HG03066 (cell line): ENCODE measurements around the gene MUS81.
"Not testable (repeated sequence)": the region's sequence is repeated elsewhere in the genome, so short reads cannot be mapped to it uniquely, and the experiment has no call there.

Experiments
- ATAC-seq: cut with Tn5 transposase; IDR thresholded peaks from one replicate; pipeline ENCODE4 v1.9.1; 2021; ENCODE audit warnings: low read depth; ENCODE audit not compliant: unreplicated experiment

Gene MUS81

DNA sequence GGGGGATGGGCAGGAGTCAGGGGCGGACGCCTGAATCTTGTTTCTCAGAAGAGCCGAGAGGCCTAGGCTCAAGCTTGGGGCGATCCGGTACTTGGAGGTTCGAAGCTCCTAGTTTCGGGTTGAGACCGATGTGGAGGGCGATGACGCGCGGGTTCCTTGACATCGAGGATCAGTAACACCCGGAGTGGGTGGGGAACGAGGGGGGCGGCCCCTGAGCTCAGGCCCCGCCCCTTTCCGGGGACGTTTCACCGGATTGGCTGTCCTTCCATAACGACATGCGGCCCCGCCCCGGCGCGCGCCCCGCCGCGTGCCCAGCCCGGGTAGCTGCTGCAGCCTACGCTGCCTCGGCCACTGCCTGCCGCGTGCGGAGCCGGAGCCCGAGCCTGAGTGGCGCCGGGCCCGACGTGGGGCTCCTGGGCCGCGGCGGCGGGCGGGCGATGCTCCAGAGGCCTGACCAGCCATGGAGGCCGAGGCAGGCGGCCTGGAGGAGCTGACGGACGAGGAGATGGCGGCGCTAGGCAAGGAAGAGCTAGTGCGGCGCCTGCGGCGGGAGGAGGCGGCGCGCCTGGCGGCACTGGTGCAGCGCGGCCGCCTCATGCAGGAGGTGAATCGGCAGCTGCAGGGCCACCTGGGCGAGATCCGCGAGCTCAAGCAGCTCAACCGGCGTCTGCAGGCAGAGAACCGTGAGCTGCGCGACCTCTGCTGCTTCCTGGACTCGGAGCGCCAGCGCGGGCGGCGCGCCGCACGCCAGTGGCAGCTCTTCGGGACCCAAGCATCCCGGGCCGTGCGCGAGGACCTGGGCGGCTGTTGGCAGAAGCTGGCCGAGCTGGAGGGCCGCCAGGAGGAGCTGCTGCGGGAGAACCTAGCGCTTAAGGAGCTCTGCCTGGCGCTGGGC is 30.3 kb downstream of the MUS81 start, which contains the start of gene CCDC85B:
TSS of gene CCDC85B (plus strand) at position 350 of the 895 bp plus-strand sequence. CDS start at position 461, 111 bp downstream.
- ATAC-seq: peak; percentile 51

DNA sequence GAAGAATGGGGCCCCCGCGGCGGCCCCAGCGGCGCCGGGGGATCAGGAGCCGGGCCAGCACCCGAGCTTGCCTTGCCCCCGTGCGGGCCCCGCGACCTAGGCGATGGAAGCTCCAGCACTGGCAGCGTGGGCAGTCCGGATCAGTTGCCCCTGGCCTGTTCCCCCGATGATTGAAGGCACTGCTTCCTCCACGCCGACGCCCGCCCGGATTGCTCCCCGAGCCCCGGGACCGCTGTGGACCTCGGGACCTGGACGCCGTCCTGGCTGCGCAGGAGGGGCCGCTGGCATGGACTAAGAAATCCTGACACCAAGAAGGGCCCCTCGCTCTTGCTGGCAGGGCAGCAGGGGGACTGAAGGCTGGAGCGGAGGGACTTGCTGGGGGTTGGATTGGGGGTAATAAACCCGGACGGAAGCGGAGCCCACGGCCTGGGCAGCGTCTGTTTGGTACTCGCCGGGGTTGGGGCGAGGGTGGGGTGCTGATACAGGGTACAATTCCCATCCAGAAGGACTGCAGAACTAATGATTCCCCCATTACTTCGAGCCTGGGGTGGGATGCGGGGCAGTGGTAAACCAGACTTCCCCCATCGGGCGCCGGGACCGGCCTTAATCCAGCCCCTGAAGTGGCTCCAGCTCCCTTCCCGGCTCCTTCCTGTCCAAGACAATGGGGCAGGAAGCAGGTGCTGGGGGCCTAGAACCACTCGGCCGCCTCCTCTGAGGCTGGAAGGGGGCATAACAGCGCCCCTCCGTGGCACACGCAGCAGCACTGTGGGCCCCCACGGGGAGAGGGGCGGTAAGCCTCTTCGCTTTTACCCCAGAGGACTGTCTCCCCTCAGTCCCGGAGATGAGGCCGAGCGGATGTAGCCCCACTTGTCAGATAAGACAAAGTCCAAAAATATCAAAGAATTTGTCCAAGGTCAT is 31.2 kb downstream of the MUS81 start:
- no peak for ATAC-seq

- ATAC-seq: not testable (repeated sequence)
These were observed 31.9 kb downstream of the MUS81 start for GRCh38 chr11:65892137-65892540.

DNA sequence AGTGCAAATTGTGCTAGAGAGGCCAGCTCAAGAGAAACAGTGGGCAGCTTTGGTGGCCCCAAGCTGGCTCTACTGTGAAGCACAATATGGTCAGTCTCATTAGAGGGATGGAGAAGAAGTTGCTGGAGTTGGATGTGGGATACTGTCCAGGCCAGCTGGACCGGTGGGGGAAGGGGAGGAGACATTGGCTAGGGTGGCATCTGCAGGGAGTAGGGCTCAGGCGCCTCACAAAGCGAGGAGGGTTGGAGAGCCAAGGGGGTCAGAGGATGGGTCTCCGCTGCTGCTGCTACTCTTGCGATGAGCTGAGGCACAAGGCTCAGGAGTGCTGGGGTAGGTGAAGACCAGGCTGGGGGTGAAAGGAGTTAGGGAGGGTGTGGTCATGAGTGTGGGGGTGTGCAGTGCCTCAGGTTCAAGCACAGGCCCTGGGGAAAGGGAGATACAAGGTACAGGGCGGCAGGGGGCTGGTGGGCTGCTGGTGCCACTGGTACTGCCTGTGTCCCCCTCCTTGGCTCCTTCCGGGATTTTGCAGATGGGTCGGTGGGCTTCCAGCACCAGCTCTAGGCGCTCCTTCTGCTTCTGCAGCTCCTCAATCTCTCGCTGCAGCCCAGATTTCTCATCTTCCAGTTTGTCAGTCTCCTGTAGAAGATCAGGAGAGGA is 32.6 kb downstream of the MUS81 start:
- no peak for ATAC-seq

- no peak for ATAC-seq
These were observed 33.9 kb downstream of the MUS81 start for GRCh38 chr11:65894034-65894591.

DNA sequence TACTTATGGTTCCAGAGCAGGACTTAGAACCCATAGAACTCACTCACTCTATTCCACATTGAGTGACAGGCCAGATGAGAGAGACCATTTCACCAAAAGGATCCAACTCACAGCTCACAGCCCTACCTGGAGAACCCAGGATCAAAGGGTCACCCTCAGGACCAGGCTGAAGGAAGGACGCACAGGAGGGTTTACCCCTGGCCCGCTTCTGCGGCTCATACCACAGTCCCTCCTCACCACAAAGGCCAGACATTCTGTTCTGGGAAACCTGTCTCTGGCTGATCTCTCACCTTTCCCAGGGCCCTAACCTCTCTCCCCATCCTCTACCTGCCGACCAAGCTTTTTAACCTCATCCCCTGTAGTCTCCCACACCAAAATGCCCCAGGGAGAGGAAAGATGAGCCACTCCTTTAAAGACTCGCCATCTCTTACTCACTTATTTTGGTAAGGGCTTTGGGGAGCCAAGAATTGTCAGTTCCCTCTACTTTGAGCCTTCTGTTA is 35.3 kb downstream of the MUS81 start:
- ATAC-seq: no peak

DNA sequence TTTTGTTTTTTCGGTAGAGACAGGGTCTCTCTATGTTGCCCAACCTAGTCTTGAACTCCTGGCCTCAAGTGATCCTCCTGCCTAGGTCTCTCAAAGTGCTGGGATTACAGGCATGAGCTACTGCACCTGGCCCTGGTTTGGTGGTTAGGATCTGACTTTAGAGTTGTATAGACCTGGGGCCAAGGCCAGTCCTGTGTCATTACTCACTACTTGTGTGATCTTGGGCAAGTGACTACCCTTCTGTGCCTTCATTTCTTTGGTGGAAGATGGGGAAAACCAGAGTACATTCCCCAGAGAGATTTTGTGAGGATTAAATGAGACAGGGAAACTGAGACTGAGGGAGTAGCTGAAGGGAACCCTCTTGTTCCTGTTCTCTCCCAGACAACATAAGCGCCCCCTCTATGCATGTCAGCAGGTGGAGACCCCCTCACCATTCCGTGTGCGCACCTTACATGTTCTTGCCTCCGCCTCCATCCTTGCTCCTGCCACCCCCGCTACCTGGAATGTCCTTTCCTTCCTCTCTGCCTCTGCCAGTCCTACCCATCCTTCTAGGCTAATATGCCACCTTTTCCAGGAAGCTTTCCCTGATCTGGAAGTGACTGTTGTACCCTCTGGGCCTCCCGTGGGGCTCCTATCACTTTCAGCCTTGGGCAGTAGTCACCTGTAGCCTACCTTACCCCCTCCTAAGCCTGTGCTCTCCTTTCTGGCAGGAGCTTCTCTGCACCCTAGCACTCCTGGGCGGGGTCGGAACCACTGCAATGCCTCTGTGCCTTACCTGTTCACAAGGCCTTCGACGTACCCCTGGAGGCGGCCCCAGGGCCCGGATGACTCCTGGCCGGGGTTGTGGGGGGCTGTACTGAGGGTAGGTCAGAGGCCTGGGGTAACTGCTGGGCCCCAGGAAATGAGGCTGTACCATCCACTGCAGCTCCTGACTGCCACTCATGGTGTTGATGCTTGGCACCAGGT is 36.1 kb downstream of the MUS81 start:
- ATAC-seq: no peak

DNA sequence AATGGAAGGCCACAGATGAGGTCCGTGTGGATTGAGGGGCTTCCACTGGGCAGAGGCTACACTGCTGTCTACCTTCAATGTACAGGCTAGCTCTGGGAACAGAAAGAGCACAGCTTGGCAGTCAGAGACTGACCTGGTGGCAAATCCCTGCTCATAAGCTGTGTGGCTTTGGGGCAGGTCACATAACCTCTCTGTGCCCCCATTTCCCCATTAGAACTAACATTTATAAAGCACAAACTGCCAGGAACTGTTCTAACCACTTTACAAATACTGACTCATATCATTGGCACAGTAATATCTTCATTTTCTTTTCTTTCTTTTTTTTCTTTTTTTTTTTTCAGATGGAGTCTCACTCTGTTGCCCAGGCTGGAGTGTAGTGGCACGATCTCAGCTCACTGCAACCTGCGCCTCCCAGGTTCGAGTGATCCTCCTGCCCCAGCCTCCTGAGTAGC is 36.8 kb downstream of the MUS81 start:
- no peak for ATAC-seq

GRCh38 chr11:65898656-65899355 is 38.6 kb downstream of the MUS81 start:
- ATAC-seq: no peak

- ATAC-seq: no peak
These were observed 39.3 kb downstream of the MUS81 start for GRCh38 chr11:65899356-65900124.

- peak; percentile 77 for ATAC-seq
These were observed 40.1 kb downstream of the MUS81 start, which contains the start of gene FOSL1 for GRCh38 chr11:65900125-65900898. TSS of gene FOSL1 (minus strand) at chr11:65900388. CDS start at chr11:65900339, 49 bp downstream.

GRCh38 chr11:65900899-65901180 is 40.6 kb downstream of the MUS81 start:
- ATAC-seq: no peak

DNA sequence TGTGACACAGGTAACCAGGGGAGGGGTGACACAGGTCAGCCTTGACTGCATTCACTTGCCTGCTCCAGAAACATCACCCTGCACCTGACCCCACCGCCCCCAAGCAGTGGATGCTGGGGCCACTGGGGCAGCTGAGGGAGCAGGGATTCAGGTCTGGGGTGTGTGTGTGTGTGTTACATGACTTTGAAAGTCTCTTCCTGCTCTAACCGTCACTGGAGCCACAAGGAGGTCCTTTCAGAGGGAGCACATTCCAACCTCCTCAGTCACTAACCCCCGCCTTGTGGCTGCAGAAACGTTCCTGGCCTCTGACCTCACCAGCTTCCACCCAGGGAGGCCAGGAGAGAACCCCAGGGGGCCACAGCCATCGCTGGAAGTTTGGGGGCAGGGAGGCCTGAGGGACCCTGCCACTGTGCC is 42.8 kb downstream of the MUS81 start:
- no peak for ATAC-seq

DNA sequence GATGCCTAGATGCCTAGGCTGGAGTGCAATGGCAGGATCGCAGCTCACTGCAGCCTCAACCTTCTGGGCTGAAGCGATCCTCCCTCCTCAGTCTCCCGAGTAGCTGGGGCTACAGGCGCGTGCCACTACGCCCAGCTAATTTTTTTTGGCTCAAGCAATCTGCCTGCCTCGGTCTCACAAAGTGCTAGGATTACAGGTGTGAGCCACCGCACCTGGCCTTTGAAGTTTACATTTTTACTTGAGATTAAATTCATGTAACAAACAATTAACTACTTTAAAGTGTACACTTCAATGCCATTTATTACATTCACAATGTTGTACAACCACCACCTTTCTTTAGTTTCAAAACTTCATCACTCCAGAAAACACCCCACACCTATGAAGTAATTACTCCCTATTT is 43.5 kb downstream of the MUS81 start:
- no peak for ATAC-seq

- no peak for ATAC-seq
These were observed 46.4 kb downstream of the MUS81 start for GRCh38 chr11:65906602-65907001.

- ATAC-seq: no peak
These were observed 47.6 kb downstream of the MUS81 start for GRCh38 chr11:65907878-65908277.
